IPS-15b (cell line): Measurements from ENCODE around the gene MYH13.
"Not testable (repeated sequence)": the region's sequence is repeated elsewhere in the genome, so short reads cannot be mapped to it uniquely, and the experiment has no call there.

ENCODE experiments used
- H3K27me3 ChIP-seq: one replicate; pipeline ENCODE4 v1.6.1; 2013; ENCODE audit warnings: low read length; ENCODE audit not compliant: control insufficient read depth, insufficient read depth
- H3K36me3 ChIP-seq: one replicate; pipeline ENCODE4 v1.6.1; 2013; ENCODE audit warnings: low read length; ENCODE audit not compliant: control insufficient read depth, insufficient read depth
- H3K4me1 ChIP-seq: one replicate; pipeline ENCODE4 v1.6.1; 2013; ENCODE audit warnings: mild to moderate bottlenecking, low read length; ENCODE audit not compliant: control insufficient read depth, insufficient read depth
- H3K4me3 ChIP-seq: one replicate; pipeline ENCODE4 v1.5.1; 2013; ENCODE audit warnings: low read depth, low read length
- H3K9ac ChIP-seq: one replicate; pipeline ENCODE4 v1.6.1; 2013; ENCODE audit warnings: low read depth, mild to moderate bottlenecking, low read length
- H3K9me3 ChIP-seq: one replicate; pipeline ENCODE4 v1.6.1; 2013; ENCODE audit warnings: mild to moderate bottlenecking, low read length; ENCODE audit not compliant: control insufficient read depth, insufficient read depth

MYH13 gene

DNA sequence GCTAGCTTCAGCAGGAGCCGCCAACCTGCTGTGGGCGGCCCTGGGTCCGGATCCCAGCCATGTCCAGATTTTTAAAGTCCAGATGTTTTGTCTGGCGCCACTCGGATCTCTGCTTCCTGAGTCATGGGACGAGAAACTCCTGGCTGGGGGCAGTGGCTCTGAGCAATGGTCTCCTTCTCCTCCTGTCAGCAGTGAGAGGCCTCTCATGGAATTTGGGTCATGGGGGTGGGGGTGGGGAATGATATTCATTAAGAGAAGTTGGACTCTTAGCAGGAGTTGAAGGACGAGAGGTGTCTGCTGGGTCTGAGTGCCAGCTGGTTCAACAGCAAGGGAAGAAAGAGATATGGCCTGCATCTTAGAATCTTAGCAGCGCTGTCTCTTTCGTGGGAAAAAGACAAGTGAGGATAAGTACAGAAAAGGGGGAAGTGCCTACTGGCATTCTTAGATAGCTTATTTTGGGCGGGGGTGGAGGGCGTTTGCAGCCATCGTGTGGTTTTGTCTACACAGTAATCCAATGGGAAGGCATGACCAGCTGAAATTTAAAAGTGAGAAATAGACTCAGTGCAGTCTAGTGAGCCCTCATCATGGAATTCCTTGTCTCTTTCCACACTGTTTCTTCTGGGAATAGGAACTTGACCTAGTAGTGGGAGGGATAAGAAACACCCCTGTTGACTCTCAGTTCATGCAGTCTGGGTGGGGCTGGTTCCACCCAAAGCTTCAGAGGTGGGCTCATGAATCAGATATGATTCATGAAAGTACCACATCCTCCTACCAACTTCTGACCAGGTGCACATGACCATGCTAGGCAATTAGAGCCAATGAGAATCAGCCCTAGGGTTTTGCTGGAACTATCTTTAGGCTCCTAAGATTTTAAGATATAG is 80.5 kb downstream of the MYH13 start:
- no peaks in the 10 kb centered on the region for H3K36me3 ChIP-seq
- no peak overlapping the region for H3K4me3 ChIP-seq
- no peaks in the 10 kb centered on the region for H3K27me3 ChIP-seq
- no peaks in the 10 kb centered on the region for H3K9me3 ChIP-seq
- peaks cover 4% of the 10 kb centered on the region for H3K4me1 ChIP-seq
- H3K9ac ChIP-seq = no peak overlapping the region

DNA sequence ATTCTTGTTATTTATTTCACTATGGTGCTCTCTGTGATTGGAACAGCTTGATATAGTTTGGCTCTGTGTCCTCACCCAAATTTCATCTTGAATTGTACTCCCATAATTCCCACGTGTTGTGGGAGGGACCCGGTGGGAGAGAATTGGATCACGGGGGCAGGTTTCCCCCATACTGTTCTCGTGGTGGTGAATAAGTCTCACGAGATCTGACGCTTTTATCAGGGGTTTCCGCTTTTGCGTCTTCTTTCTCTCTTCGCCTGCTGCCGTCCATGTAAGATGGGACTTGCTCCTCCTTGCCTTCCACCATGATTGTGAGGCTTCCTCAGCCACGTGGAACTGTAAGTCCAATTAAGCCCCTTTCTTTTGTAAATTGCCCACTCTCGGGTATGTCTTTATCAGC is 81.2 kb downstream of the MYH13 start:
- not testable (repeated sequence) for H3K4me1 ChIP-seq, H3K9me3 ChIP-seq, H3K27me3 ChIP-seq, H3K4me3 ChIP-seq, H3K9ac ChIP-seq, H3K36me3 ChIP-seq

DNA sequence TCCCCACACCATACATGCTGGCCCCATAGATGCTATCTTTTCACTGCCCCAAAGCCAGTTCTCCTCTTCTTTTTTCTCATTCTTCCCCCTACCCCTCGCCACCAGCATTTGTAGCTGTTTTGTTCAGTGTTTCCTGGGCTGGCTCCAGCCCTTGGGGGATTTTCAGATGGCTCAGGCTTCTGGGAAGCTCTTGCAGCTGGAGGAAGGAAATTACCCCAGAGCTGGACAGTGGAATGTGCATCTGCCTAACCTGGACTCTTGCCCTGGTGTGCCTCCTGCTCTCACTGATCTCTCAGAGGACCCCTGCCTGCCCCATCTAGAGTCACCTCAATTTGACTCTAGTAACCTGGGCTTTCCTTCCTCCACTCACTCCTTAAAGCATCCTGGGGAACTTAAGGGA is 82.8 kb downstream of the MYH13 start:
- Histone ChIP-seq H3K36me3 (no peaks in the 10 kb centered on the region), H3K4me3 (no peak overlapping the region), H3K9ac (no peak overlapping the region), H3K27me3 (no peaks in the 10 kb centered on the region), H3K4me1 (peaks cover 4% of the 10 kb centered on the region), H3K9me3 (no peaks in the 10 kb centered on the region)

DNA sequence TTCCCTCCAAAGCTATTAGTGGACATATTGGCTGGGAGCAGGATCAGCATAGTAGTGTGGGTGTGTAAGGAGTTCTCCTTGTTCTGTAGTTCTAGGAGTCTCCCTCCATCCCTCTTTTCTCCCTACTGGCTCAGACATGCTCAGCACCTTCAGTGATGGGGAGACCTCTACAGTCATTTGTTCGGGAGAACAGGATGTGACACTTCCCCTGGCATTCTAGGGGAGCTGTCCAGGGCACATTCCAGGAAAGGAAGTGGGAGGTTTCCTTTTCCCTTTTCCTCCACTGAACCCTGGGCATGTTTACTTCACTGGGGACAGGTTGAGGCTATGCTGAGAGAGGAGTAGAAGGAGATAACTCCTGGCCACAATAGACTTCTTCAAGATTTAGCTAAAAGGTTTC is 86.5 kb downstream of the MYH13 start:
- H3K4me3 ChIP-seq = no peak overlapping the region
- no peak overlapping the region for H3K9ac ChIP-seq
- H3K27me3 ChIP-seq = no peaks in the 10 kb centered on the region
- H3K4me1 ChIP-seq = no peaks in the 10 kb centered on the region
- no peaks in the 10 kb centered on the region for H3K9me3 ChIP-seq
- H3K36me3 ChIP-seq = no peaks in the 10 kb centered on the region

GRCh38 chr17:10285896-10286295 is 86.9 kb downstream of the MYH13 start:
- Histone ChIP-seq H3K36me3 (no peaks in the 10 kb centered on the region), H3K9ac (no peak overlapping the region), H3K4me1 (no peaks in the 10 kb centered on the region), H3K4me3 (no peak overlapping the region), H3K27me3 (no peaks in the 10 kb centered on the region), H3K9me3 (no peaks in the 10 kb centered on the region)

DNA sequence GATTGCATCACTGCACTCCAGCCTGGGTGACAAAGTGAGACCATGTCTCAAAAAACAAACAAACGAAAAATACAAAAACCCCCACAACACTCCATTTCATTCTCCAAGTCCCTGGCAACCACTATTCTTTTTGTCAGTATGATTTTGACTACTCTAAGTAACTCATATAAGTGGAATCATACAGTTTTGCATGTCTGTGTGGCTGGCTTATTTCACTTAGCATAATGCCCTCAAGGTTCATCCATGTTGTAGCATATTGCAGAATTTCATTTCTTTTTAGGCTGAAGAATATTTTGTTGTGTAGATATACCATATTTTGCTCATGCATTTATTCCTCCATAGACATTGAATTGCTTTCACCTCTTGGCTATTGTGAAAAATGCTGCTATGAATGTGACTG is 92.7 kb downstream of the MYH13 start:
- Histone ChIP-seq H3K4me1 (no peaks in the 10 kb centered on the region), H3K36me3 (no peaks in the 10 kb centered on the region), H3K27me3 (no peaks in the 10 kb centered on the region), H3K9ac (no peak overlapping the region), H3K9me3 (no peaks in the 10 kb centered on the region), H3K4me3 (no peak overlapping the region)

DNA sequence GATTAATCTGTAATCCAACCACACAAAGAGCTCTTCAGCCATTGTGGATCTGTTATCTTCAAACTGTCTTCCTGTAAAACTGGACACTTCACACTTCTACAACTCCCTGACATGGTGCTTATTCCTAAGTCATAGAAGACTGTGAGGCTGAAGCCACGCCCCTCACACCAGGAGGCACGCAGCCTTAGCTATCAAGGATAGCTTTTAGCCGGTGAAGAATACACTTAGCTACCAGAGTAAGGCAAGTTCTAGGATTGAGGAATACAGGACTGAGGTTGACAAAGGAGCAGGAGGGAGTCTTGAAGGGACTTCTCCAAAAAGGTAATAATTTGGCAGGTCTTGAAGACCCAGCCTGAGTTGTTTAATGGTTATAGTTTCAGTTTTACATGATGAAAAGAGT is 94.6 kb downstream of the MYH13 start:
- H3K4me1 ChIP-seq = no peaks in the 10 kb centered on the region
- no peaks in the 10 kb centered on the region for H3K27me3 ChIP-seq
- H3K9ac ChIP-seq = no peak overlapping the region
- H3K36me3 ChIP-seq = no peaks in the 10 kb centered on the region
- H3K4me3 ChIP-seq = no peak overlapping the region
- H3K9me3 ChIP-seq = no peaks in the 10 kb centered on the region

- Histone ChIP-seq H3K9me3 (no peaks in the 10 kb centered on the region), H3K36me3 (no peaks in the 10 kb centered on the region), H3K4me3 (no peak overlapping the region), H3K9ac (no peak overlapping the region), H3K27me3 (no peaks in the 10 kb centered on the region), H3K4me1 (no peaks in the 10 kb centered on the region)
Measured at GRCh38 chr17:10276436-10276835, 96.4 kb downstream of the MYH13 start.

DNA sequence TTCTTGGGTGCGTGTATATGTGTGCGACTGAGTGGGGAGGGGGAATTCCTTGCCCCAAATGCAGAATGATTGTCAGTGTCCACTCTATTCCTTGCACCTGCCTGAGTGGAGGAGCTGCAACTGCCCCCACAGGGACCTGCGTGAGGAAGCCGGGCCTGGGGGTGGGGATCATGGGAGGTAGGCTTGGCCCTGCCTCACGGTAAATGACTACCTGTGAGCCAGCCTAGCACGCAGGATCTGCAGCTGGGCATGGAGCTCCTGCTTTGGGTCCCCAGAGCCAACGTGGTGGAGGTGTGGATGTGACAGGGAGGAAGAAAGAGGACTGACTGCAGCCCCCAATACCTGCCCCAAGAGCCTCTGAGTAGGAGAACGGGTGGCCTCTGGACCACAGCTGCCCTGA is 97.4 kb downstream of the MYH13 start:
- H3K27me3 ChIP-seq = no peaks in the 10 kb centered on the region

DNA sequence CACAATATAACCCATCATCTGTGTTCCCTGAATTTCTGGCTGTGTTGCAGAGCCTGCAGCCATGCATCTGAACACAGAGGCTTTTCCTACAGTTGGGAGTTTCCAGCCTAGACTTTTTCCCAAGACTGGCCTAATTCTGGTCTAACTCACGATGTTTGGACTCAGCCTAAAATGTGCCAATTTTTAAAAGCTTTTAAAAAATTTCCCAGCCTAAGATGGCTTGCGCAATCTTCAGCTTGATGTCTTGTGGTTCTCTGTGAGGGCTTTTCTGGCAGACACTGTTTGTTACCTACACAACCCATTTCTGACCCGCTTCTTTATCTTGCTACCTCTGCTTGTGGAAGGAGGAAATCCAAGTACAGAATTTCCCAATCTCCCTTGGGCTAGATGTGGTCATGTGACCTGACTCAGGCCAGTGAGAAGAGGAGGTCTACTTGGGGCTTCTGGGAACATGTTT is 101.7 kb downstream of the MYH13 start:
- Histone ChIP-seq H3K4me3 (no peak overlapping the region), H3K4me1 (no peaks in the 10 kb centered on the region), H3K9me3 (no peaks in the 10 kb centered on the region), H3K9ac (no peak overlapping the region), H3K27me3 (no peaks in the 10 kb centered on the region), H3K36me3 (no peaks in the 10 kb centered on the region)

More for the DNA sequence above, 97.4 kb downstream of the MYH13 start:
- no peaks in the 10 kb centered on the region for H3K36me3 ChIP-seq
- H3K9ac ChIP-seq = no peak overlapping the region
- no peaks in the 10 kb centered on the region for H3K4me1 ChIP-seq
- no peaks in the 10 kb centered on the region for H3K9me3 ChIP-seq
- H3K4me3 ChIP-seq = no peak overlapping the region

- H3K36me3 ChIP-seq = no peaks in the 10 kb centered on the region
- no peak overlapping the region for H3K9ac ChIP-seq
- H3K4me1 ChIP-seq = no peaks in the 10 kb centered on the region
- H3K9me3 ChIP-seq = no peaks in the 10 kb centered on the region
- no peaks in the 10 kb centered on the region for H3K27me3 ChIP-seq
- no peak overlapping the region for H3K4me3 ChIP-seq
Measured at GRCh38 chr17:10270258-10270657, 102.5 kb downstream of the MYH13 start.

GRCh38 chr17:10268005-10268404 is 104.8 kb downstream of the MYH13 start:
- no peaks in the 10 kb centered on the region for H3K27me3 ChIP-seq
- no peaks in the 10 kb centered on the region for H3K36me3 ChIP-seq
- H3K4me3 ChIP-seq = no peak overlapping the region
- H3K9me3 ChIP-seq = no peaks in the 10 kb centered on the region
- no peaks in the 10 kb centered on the region for H3K4me1 ChIP-seq
- no peak overlapping the region for H3K9ac ChIP-seq
